ENCODE data around the gene SLC2A9.
"Not testable (repeated sequence)": the region's sequence is repeated elsewhere in the genome, so short reads cannot be mapped to it uniquely, and the experiment has no call there.

SLC2A9 gene

GRCh38 chr4:9984621-9985020 lies 36.7 kb downstream of the SLC2A9 start:
- Histone ChIP-seq H3K27ac (ENCODE audit: low read length) (no peak overlapping the region), H3K4me3 (ENCODE audit: low read length) (no peak overlapping the region), H3K4me1 (ENCODE audit: insufficient read depth, low read length) (peaks cover 2% of the 10 kb centered on the region; the same call in 1 of the 2 replicates), H3K9me3 (ENCODE audit: insufficient read depth, low read depth, low read length) (no peaks in the 10 kb centered on the region), H3K27me3 (ENCODE audit: insufficient read depth, low read length) (peaks cover 11% of the 10 kb centered on the region), H3K36me3 (ENCODE audit: insufficient read depth, low read depth, low read length) (no peaks in the 10 kb centered on the region), H3K9ac (ENCODE audit: low read depth, low read length) (no peak overlapping the region)

DNA sequence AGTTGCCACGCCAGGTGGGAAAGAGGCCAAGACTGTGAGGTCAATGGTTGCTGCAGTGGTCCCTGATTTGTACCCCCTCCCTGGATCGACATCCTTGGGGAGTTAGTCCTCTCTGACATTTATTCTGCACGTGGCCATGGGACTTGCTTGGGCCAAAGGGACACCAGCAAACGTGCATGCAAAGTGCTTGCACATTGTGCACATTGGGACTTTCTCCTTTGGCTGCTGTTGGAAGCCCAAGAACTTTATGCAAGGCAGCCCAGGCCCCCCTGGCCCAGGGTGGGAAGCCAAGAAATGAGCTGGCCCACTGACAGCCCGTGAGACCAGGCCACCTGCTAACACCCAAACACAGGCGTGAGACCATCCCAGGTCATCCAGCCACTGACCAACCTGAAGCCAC lies 38.1 kb downstream of the SLC2A9 start:
- Histone ChIP-seq H3K36me3 (ENCODE audit: insufficient read depth, low read depth, low read length) (no peaks in the 10 kb centered on the region), H3K27ac (ENCODE audit: low read length) (no peak overlapping the region), H3K9me3 (ENCODE audit: insufficient read depth, low read depth, low read length) (no peaks in the 10 kb centered on the region), H3K9ac (ENCODE audit: low read depth, low read length) (no peak overlapping the region), H3K4me1 (ENCODE audit: insufficient read depth, low read length) (peaks cover 7% of the 10 kb centered on the region; the same call in 1 of the 2 replicates), H3K27me3 (ENCODE audit: insufficient read depth, low read length) (peaks cover 26% of the 10 kb centered on the region), H3K4me3 (ENCODE audit: low read length) (no peak overlapping the region)

- H3K9me3 ChIP-seq (ENCODE audit: insufficient read depth, low read depth, low read length); H3K36me3 ChIP-seq (ENCODE audit: insufficient read depth, low read depth, low read length); H3K4me3 ChIP-seq (ENCODE audit: low read length); H3K27ac ChIP-seq (ENCODE audit: low read length); H3K9ac ChIP-seq (ENCODE audit: low read depth, low read length): not testable (repeated sequence)
- peaks cover 35% of the 10 kb centered on the region for H3K27me3 ChIP-seq (ENCODE audit: insufficient read depth, low read length)
- peaks cover 11% of the 10 kb centered on the region; the same call in 1 of the 2 replicates for H3K4me1 ChIP-seq (ENCODE audit: insufficient read depth, low read length)
Observed at GRCh38 chr4:9981899-9982298, 39.4 kb downstream of the SLC2A9 start.

DNA sequence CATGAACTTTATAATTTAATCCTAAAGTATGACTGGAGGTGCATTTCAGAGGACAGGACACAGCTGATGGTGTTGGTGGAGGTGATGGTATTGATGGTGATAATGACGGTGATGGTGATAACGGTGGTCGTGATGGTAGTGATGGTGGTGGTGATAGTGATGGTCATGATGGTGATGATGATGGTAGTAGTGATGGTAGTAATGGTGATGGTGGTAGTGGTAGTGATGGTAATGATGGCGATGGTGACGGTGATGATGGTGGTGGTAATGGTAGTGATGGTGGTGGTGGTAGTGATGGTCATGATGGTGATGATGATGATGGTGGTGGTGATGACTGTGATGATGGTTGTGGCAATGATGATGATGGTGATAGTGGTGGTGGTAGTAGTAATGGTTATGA lies 40.4 kb downstream of the SLC2A9 start:
- Histone ChIP-seq H3K9ac (ENCODE audit: low read depth, low read length) (no peak overlapping the region), H3K9me3 (ENCODE audit: insufficient read depth, low read depth, low read length) (no peaks in the 10 kb centered on the region), H3K4me1 (ENCODE audit: insufficient read depth, low read length) (peaks cover 11% of the 10 kb centered on the region; the same call in 1 of the 2 replicates), H3K36me3 (ENCODE audit: insufficient read depth, low read depth, low read length) (no peaks in the 10 kb centered on the region), H3K27me3 (ENCODE audit: insufficient read depth, low read length) (peaks cover 40% of the 10 kb centered on the region), H3K27ac (ENCODE audit: low read length) (no peak overlapping the region), H3K4me3 (ENCODE audit: low read length) (no peak overlapping the region)

DNA sequence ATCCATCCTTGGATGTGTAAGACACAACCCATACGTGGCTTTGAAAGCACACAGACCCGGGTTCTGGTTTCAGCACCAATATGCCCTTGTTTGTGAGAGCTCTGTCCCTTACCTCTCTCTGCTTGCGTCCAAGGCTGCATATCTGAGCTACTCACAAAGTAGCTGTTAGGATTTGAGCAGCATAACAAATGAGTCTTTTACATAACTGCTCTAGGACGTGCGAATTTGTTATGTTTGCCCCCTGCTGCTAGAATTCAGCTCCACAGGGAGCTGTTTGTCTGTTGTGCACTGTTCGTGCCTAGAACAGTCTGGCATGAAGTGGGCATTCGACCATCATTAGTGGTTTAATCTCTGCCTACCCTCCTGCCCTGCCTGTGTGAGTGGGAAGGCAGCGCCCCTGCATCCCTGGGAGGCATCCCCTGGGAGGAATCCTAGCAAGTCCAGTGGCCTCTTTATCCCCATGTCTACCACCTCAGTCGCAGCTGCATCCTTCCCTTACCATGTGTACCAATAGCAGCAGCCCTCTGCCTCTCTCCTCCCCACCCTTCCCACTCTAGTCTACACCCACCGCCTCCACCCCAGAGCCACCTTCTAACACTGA lies 42.1 kb downstream of the SLC2A9 start:
- peaks cover 11% of the 10 kb centered on the region; the same call in 1 of the 2 replicates for H3K4me1 ChIP-seq (ENCODE audit: insufficient read depth, low read length)
- no peaks in the 10 kb centered on the region for H3K9me3 ChIP-seq (ENCODE audit: insufficient read depth, low read depth, low read length)
- no peak overlapping the region for H3K27ac ChIP-seq (ENCODE audit: low read length)
- H3K36me3 ChIP-seq (ENCODE audit: insufficient read depth, low read depth, low read length): no peaks in the 10 kb centered on the region
- H3K9ac ChIP-seq (ENCODE audit: low read depth, low read length): no peak overlapping the region
- H3K27me3 ChIP-seq (ENCODE audit: insufficient read depth, low read length): peaks cover 40% of the 10 kb centered on the region
- H3K4me3 ChIP-seq (ENCODE audit: low read length): peak overlapping the region; percentile 27; the same call in 1 of the 2 replicates

DNA sequence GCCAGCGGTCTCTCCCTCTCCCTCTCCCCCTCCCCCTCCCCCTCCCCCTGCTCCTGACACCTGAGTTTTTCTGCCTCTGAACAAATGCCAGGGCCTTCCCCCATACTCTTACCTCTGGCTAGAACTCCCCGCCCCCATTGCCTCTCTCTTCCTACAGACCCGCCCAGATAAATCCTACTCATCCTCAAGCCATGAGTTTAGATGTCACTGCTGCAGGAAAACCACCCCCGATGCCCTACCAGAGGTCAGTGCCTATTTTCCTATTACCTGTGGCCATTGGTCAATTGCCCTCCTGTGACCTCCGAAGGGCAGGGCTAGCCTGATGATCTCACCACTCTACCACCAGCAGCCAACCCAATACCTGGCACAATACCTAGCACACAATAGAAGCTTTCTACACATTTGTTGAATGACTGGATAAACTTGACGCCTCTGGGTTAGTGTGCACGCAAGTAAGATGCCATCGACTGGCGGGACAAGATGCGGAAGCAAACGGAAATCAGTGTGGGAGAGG lies 43.7 kb downstream of the SLC2A9 start:
- Histone ChIP-seq H3K27ac (ENCODE audit: low read length) (no peak overlapping the region), H3K4me3 (ENCODE audit: low read length) (no peak overlapping the region), H3K36me3 (ENCODE audit: insufficient read depth, low read depth, low read length) (no peaks in the 10 kb centered on the region), H3K4me1 (ENCODE audit: insufficient read depth, low read length) (peaks cover 11% of the 10 kb centered on the region; the same call in 1 of the 2 replicates), H3K9me3 (ENCODE audit: insufficient read depth, low read depth, low read length) (no peaks in the 10 kb centered on the region), H3K9ac (ENCODE audit: low read depth, low read length) (no peak overlapping the region), H3K27me3 (ENCODE audit: insufficient read depth, low read length) (peaks cover 40% of the 10 kb centered on the region)

DNA sequence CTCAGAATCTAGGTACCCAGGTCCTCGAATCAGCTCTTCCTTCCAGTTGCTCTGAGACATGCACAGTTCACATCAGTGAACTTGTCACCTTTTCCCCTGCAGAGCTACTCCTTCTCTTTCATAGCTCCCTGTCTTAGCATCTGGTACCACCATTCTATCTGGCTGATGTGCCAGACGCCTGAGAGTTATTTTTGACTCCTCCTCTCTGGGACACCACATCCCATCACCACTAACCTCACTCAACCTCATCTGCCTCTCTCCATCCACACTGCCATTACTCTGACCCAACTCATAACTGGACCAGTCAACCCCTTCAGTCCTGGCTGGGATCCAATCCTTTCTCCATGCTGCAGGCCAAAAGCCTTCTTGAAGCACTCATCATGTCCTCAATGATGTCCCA lies 44.5 kb downstream of the SLC2A9 start:
- H3K9me3 ChIP-seq (ENCODE audit: insufficient read depth, low read depth, low read length): no peaks in the 10 kb centered on the region
- no peak overlapping the region for H3K27ac ChIP-seq (ENCODE audit: low read length)
- peaks cover 40% of the 10 kb centered on the region for H3K27me3 ChIP-seq (ENCODE audit: insufficient read depth, low read length)
- peaks cover 14% of the 10 kb centered on the region; the same call in 1 of the 2 replicates for H3K4me1 ChIP-seq (ENCODE audit: insufficient read depth, low read length)
- H3K9ac ChIP-seq (ENCODE audit: low read depth, low read length): no peak overlapping the region
- no peaks in the 10 kb centered on the region for H3K36me3 ChIP-seq (ENCODE audit: insufficient read depth, low read depth, low read length)
- H3K4me3 ChIP-seq (ENCODE audit: low read length): no peak overlapping the region

DNA sequence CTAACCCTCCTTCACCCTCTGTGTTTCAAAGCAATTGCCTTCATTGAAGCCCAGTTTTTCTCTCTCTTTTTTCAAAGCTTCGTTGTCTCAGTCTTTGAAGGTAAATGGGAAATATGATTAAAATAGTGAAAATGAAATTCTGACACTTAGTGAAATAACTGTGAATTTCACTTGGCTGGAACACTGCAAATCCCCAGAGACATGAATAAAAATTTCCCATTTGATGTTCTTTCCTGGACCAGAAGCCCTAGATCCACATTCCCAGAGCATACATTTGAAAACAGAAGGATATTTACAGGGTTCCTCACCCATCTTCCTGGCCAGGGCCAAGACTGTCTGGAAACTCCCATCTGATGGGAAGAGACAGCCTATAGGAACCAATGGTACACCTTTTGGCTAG lies 45.0 kb downstream of the SLC2A9 start:
- no peak overlapping the region for H3K27ac ChIP-seq (ENCODE audit: low read length)
- H3K9me3 ChIP-seq (ENCODE audit: insufficient read depth, low read depth, low read length): no peaks in the 10 kb centered on the region
- H3K4me1 ChIP-seq (ENCODE audit: insufficient read depth, low read length): peaks cover 14% of the 10 kb centered on the region; the same call in 1 of the 2 replicates
- H3K27me3 ChIP-seq (ENCODE audit: insufficient read depth, low read length): peaks cover 40% of the 10 kb centered on the region
- no peaks in the 10 kb centered on the region for H3K36me3 ChIP-seq (ENCODE audit: insufficient read depth, low read depth, low read length)
- H3K9ac ChIP-seq (ENCODE audit: low read depth, low read length): no peak overlapping the region
- H3K4me3 ChIP-seq (ENCODE audit: low read length): no peak overlapping the region

DNA sequence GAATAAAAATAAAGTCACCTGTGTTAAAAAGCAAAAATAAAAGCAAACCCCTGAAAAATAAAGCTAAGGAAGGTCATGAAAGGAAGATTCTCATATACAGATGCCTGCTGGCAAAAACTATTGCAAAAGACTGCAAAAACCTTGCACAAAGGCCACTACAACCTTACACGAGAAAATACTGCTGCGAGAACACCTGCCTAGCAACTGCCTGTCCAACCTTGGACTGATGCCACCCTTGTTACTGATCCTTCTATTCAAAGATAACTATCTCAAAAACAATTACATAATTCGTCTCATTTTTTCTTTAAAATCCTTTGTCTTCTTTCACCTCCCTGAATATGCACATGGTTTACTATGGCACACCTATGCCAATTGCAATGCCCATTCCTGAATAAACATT lies 49.6 kb downstream of the SLC2A9 start:
- peaks cover 3% of the 10 kb centered on the region; the same call in 1 of the 2 replicates for H3K27me3 ChIP-seq (ENCODE audit: insufficient read depth, low read length)
- H3K4me1 ChIP-seq (ENCODE audit: insufficient read depth, low read length): peaks cover 3% of the 10 kb centered on the region; the same call in 1 of the 2 replicates
- H3K4me3 ChIP-seq (ENCODE audit: low read length): no peak overlapping the region
- H3K9me3 ChIP-seq (ENCODE audit: insufficient read depth, low read depth, low read length): no peaks in the 10 kb centered on the region
- H3K27ac ChIP-seq (ENCODE audit: low read length): no peak overlapping the region
- no peaks in the 10 kb centered on the region for H3K36me3 ChIP-seq (ENCODE audit: insufficient read depth, low read depth, low read length)
- no peak overlapping the region for H3K9ac ChIP-seq (ENCODE audit: low read depth, low read length)

GRCh38 chr4:9970399-9971011 lies 50.8 kb downstream of the SLC2A9 start:
- Histone ChIP-seq H3K9me3 (ENCODE audit: insufficient read depth, low read depth, low read length) (no peaks in the 10 kb centered on the region), H3K27ac (ENCODE audit: low read length) (no peak overlapping the region), H3K4me3 (ENCODE audit: low read length) (no peak overlapping the region), H3K36me3 (ENCODE audit: insufficient read depth, low read depth, low read length) (no peaks in the 10 kb centered on the region), H3K9ac (ENCODE audit: low read depth, low read length) (no peak overlapping the region), H3K4me1 (ENCODE audit: insufficient read depth, low read length) (peaks cover 3% of the 10 kb centered on the region; the same call in 1 of the 2 replicates), H3K27me3 (ENCODE audit: insufficient read depth, low read length) (no peaks in the 10 kb centered on the region)

DNA sequence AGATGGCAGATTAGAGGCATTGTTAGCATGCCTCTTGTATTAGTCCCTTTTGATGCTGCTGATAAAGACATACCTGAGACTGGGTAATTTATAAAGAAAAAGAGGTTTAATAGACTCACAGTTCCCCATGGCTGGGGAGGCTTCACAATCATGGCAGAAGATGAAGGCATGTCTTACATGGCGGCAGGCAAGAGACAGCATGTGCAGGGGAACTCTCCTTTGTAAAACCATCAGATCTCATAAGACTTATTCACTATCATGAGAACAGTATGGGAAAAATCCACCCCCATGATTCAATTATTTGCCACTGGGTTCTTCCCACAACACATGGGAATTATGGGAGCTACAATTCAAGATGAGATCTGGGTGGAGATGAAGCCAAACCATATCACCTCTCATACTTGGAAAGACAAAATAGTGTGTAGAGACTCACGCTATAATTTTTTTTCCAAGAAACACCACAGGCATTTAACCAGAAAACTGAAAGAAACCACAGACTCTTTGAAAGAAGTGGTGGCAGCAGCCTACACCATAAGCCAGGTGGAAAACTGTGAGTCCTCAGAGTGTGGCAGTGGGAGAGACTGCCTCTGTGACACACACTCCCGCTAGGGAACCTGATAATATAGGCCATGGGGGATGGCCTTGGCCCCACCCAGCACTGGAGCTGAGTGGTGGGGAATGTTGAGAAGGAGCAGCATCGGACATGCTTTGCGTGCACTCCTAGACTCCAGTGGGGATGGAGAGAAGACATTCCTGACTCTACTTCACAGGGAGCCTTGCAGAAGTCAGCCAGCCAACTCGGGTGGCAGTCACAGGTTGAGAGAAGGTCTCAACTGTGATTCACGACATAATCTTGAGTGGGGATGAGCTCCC lies 51.5 kb downstream of the SLC2A9 start:
- H3K9me3 ChIP-seq (ENCODE audit: insufficient read depth, low read depth, low read length): no peaks in the 10 kb centered on the region
- H3K36me3 ChIP-seq (ENCODE audit: insufficient read depth, low read depth, low read length): no peaks in the 10 kb centered on the region
- no peak overlapping the region for H3K27ac ChIP-seq (ENCODE audit: low read length)
- peaks cover 3% of the 10 kb centered on the region; the same call in 1 of the 2 replicates for H3K4me1 ChIP-seq (ENCODE audit: insufficient read depth, low read length)
- no peak overlapping the region for H3K9ac ChIP-seq (ENCODE audit: low read depth, low read length)
- no peak overlapping the region for H3K4me3 ChIP-seq (ENCODE audit: low read length)
- no peaks in the 10 kb centered on the region for H3K27me3 ChIP-seq (ENCODE audit: insufficient read depth, low read length)
